Measurements from ENCODE around the gene PDIA5.
"Not testable (repeated sequence)": the region's sequence is repeated elsewhere in the genome, so short reads cannot be mapped to it uniquely, and the experiment has no call there.

Gene PDIA5

GRCh38 chr3:123110282-123110975, 43.6 kb downstream of the PDIA5 start:
- no peak for DNase-seq (ENCODE audit: low read depth)
- in situ Hi-C loops (cut with HindIII; ENCODE audit: low sequenced_read_pairs) = no loop called here
- TF ChIP-seq, protein P1, sequence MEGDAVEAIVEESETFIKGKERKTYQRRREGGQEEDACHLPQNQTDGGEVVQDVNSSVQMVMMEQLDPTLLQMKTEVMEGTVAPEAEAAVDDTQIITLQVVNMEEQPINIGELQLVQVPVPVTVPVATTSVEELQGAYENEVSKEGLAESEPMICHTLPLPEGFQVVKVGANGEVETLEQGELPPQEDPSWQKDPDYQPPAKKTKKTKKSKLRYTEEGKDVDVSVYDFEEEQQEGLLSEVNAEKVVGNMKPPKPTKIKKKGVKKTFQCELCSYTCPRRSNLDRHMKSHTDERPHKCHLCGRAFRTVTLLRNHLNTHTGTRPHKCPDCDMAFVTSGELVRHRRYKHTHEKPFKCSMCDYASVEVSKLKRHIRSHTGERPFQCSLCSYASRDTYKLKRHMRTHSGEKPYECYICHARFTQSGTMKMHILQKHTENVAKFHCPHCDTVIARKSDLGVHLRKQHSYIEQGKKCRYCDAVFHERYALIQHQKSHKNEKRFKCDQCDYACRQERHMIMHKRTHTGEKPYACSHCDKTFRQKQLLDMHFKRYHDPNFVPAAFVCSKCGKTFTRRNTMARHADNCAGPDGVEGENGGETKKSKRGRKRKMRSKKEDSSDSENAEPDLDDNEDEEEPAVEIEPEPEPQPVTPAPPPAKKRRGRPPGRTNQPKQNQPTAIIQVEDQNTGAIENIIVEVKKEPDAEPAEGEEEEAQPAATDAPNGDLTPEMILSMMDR (IDR thresholded peaks at IDR 0.05; ENCODE audit: low read depth, low read length, missing control alignments) = no peak
- H3K4me3 ChIP-seq (ENCODE audit: low read depth, low read length) = no peak overlapping the region

GRCh38 chr3:123110976-123111615, 44.3 kb downstream of the PDIA5 start:
- in situ Hi-C loops (cut with HindIII; ENCODE audit: low sequenced_read_pairs) = no loop called here
- H3K4me3 ChIP-seq (ENCODE audit: low read depth, low read length) = no peak overlapping the region
- no peak for DNase-seq (ENCODE audit: low read depth)
- TF ChIP-seq, protein P1 (IDR thresholded peaks at IDR 0.05; ENCODE audit: low read depth, low read length, missing control alignments) = no peak

- in situ Hi-C loops (cut with HindIII; ENCODE audit: low sequenced_read_pairs) = no loop called here
- DNase-seq (ENCODE audit: low read depth) = no peak
- TF ChIP-seq, protein P1 (IDR thresholded peaks at IDR 0.05; ENCODE audit: low read depth, low read length, missing control alignments) = no peak
- no peak overlapping the region for H3K4me3 ChIP-seq (ENCODE audit: low read depth, low read length)
Measured at GRCh38 chr3:123111640-123112039, 44.8 kb downstream of the PDIA5 start.

DNA sequence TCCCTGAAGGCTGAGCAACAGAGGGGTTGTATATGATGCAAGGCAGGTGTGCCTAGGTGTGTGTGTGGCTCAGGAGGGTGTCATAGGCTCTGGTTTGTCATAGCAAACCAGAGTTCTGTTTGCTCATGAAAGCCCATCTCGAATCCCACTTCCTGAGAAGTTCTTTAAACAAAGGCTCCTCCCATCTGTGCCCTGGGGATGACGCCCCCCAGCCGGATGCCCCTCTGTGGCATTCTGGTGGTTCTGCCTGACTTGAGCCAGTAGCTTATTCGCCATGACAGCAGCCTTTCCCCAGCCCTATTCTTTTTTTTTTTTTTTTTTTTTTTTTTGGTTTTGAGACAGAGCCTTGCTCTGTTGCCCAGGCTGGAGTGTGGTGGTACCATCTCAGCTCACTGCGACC, 45.4 kb downstream of the PDIA5 start:
- TF ChIP-seq, protein P1 (IDR thresholded peaks at IDR 0.05; ENCODE audit: low read depth, low read length, missing control alignments) = no peak
- in situ Hi-C loops (cut with HindIII; ENCODE audit: low sequenced_read_pairs) = no loop called here
- H3K4me3 ChIP-seq (ENCODE audit: low read depth, low read length) = no peak overlapping the region
- no peak for DNase-seq (ENCODE audit: low read depth)

DNA sequence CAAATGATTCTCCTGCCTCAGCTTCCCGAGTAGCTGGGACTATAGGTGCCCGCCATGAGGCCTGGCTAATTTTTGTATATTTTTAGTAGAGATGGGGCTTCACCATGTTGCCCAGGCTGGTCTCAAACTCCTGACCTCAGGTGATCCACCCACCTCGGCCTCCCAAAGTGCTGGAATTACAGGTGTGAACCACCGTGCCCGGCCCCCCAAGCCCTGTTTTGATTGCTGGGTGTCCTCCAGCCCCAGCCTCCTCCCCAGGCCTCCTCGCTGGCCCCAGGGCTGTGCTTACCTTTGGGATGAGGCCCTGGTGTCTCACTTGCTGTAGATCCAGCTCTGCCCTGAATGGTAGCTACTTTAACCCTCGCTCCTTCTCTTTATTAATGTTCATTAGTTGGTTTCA, 45.8 kb downstream of the PDIA5 start:
- H3K4me3 ChIP-seq (ENCODE audit: low read depth, low read length); in situ Hi-C loops (cut with HindIII; ENCODE audit: low sequenced_read_pairs); DNase-seq (ENCODE audit: low read depth): not testable (repeated sequence)

GRCh38 chr3:123113889-123114450, 47.1 kb downstream of the PDIA5 start:
- in situ Hi-C loops (cut with HindIII; ENCODE audit: low sequenced_read_pairs) = no loop called here
- TF ChIP-seq, protein P1 (IDR thresholded peaks at IDR 0.05; ENCODE audit: low read depth, low read length, missing control alignments) = no peak
- DNase-seq (ENCODE audit: low read depth) = no peak
- no peak overlapping the region for H3K4me3 ChIP-seq (ENCODE audit: low read depth, low read length)

GRCh38 chr3:123116116-123116515, 49.3 kb downstream of the PDIA5 start:
- in situ Hi-C loops (cut with HindIII; ENCODE audit: low sequenced_read_pairs) = no loop called here
- DNase-seq (ENCODE audit: low read depth) = no peak
- no peak overlapping the region for H3K4me3 ChIP-seq (ENCODE audit: low read depth, low read length)
- TF ChIP-seq, protein P1 (IDR thresholded peaks at IDR 0.05; ENCODE audit: low read depth, low read length, missing control alignments) = no peak

Data from astrocyte of the cerebellum (primary cell).